ENCODE measurements around the gene SPTY2D1. TPM values are rescaled to one million over a fixed set of nuclear protein-coding genes. Genes with fewer than 3 reads are reported as not detected.
A peak's percentile ranks its signal among the peaks of the same experiment; 100 is the strongest.

SPTY2D1 gene
- total RNA-seq, 1 experiment from 2014 or later: 23.7 TPM

- no peaks in the 10 kb centered on the region for H3K9me3 ChIP-seq (ENCODE audit: insufficient read depth, low read depth)
- TF ChIP-seq CTCF (conservative IDR thresholded peaks at IDR 0.05) (no peak), EZH2 (IDR thresholded peaks at IDR 0.05; ENCODE audit: low read depth) (no peak)
- H3K4me3 ChIP-seq: no peak overlapping the region
- no peaks in the 10 kb centered on the region for H3F3A ChIP-seq (ENCODE audit: insufficient read depth, low read depth)
- BruUV-seq (replicated peaks): no TSS peak
- no peaks in the 10 kb centered on the region for H4K20me1 ChIP-seq (ENCODE audit: insufficient read depth)
- no peak overlapping the region for H3K27ac ChIP-seq
- H3K4me1 ChIP-seq (replicated peaks; ENCODE audit: insufficient read depth): no peaks in the 10 kb centered on the region
- no peaks in the 10 kb centered on the region for H3K79me2 ChIP-seq (ENCODE audit: low read depth)
- intact Hi-C loops (cut with micrococcal nuclease; ENCODE audit: unreplicated experiment): no loop called here
- ChIA-PET POLR2A (ENCODE audit: unreplicated experiment) (no interaction called here), CTCF (no interaction called here)
- H3K4me2 ChIP-seq: no peak overlapping the region
- no peak for DNase-seq
- H3K9me2 ChIP-seq (ENCODE audit: insufficient read depth): no peaks in the 10 kb centered on the region
- H2AFZ ChIP-seq: 0 out of 2 replicates have a peak overlapping the region, but pooled peaks have one; percentile 5
- no peaks in the 10 kb centered on the region for H3K36me3 ChIP-seq (ENCODE audit: low read depth)
- no peaks in the 10 kb centered on the region for H3K27me3 ChIP-seq (ENCODE audit: insufficient read depth, low read depth)
Measured at GRCh38 chr11:18641677-18642076, 7.5 kb upstream of the SPTY2D1 start.

- Histone ChIP-seq H3K4me2 (peak overlapping the region; percentile 100), H3K4me1 (replicated peaks; ENCODE audit: insufficient read depth) (peaks cover 15% of the 10 kb centered on the region), H3K4me3 (peak overlapping the region; percentile 95), H4K20me1 (ENCODE audit: insufficient read depth) (peaks cover 20% of the 10 kb centered on the region), H3K79me2 (ENCODE audit: low read depth) (peaks cover 61% of the 10 kb centered on the region), H3K9me3 (ENCODE audit: insufficient read depth, low read depth) (no peaks in the 10 kb centered on the region), H3F3A (ENCODE audit: insufficient read depth, low read depth) (0 out of 2 replicates have a peak, but pooled peaks cover 3% of the 10 kb centered on the region), H2AFZ (peak overlapping the region; percentile 92), H3K27me3 (ENCODE audit: insufficient read depth, low read depth) (no peaks in the 10 kb centered on the region), H3K9me2 (ENCODE audit: insufficient read depth) (no peaks in the 10 kb centered on the region), H3K27ac (peak overlapping the region; percentile 34), H3K36me3 (ENCODE audit: low read depth) (no peaks in the 10 kb centered on the region)
- TF ChIP-seq CTCF (conservative IDR thresholded peaks at IDR 0.05): no peak
- no peak for TF ChIP-seq EZH2 (IDR thresholded peaks at IDR 0.05; ENCODE audit: low read depth)
- ChIA-PET CTCF (interaction anchor here (0.6 to 1.0 kb wide), 2 partner anchors 73 to 619 kb away, joined by 4 read pairs; no protein-coding TSS in a partner anchor), POLR2A (ENCODE audit: unreplicated experiment) (interaction anchor here (0.6 to 1.4 kb wide), 3 partner anchors 27 to 320 kb away, joined by 3 to 12 read pairs (median 3); no protein-coding TSS in a partner anchor)
- TSS peak; percentile 68 for BruUV-seq (replicated peaks)
- intact Hi-C loops (cut with micrococcal nuclease; ENCODE audit: unreplicated experiment): loop anchor here (1.0 to 5.0 kb wide), 3 partner anchors 35 to 106 kb away; partner anchors contain the start of genes TSG101 and UEVLD
- no peak for DNase-seq
Measured at GRCh38 chr11:18633256-18634139, 644 bp downstream of the SPTY2D1 start.

- DNase-seq: no peak
- Histone ChIP-seq H3F3A (ENCODE audit: insufficient read depth, low read depth) (0 out of 2 replicates have a peak, but pooled peaks cover 3% of the 10 kb centered on the region), H4K20me1 (ENCODE audit: insufficient read depth) (peaks cover 20% of the 10 kb centered on the region), H3K4me1 (replicated peaks; ENCODE audit: insufficient read depth) (peaks cover 15% of the 10 kb centered on the region), H3K4me3 (peak overlapping the region; percentile 95), H3K9me3 (ENCODE audit: insufficient read depth, low read depth) (no peaks in the 10 kb centered on the region), H3K79me2 (ENCODE audit: low read depth) (peaks cover 68% of the 10 kb centered on the region), H3K4me2 (peak overlapping the region; percentile 100), H3K27me3 (ENCODE audit: insufficient read depth, low read depth) (no peaks in the 10 kb centered on the region), H3K9me2 (ENCODE audit: insufficient read depth) (no peaks in the 10 kb centered on the region), H2AFZ (no peak overlapping the region), H3K27ac (no peak overlapping the region), H3K36me3 (ENCODE audit: low read depth) (no peaks in the 10 kb centered on the region)
- CTCF ChIA-PET: interaction anchor here (1.0 kb wide), 1 partner anchor 73 kb away, joined by 4 read pairs; no protein-coding TSS in a partner anchor
- POLR2A ChIA-PET (ENCODE audit: unreplicated experiment): interaction anchor here (1.4 kb wide), 1 partner anchor 320 kb away, joined by 12 read pairs; no protein-coding TSS in a partner anchor
- intact Hi-C loops (cut with micrococcal nuclease; ENCODE audit: unreplicated experiment): loop anchor here (5.0 kb wide), 1 partner anchor 106 kb away; the partner anchor contains the start of gene TSG101
- BruUV-seq (replicated peaks): no TSS peak
- no peak for TF ChIP-seq CTCF (conservative IDR thresholded peaks at IDR 0.05)
- no peak for TF ChIP-seq EZH2 (IDR thresholded peaks at IDR 0.05; ENCODE audit: low read depth)
Measured at GRCh38 chr11:18632841-18633240, 1.3 kb downstream of the SPTY2D1 start.

Measured in PC-9 (cell line).